GM12874 (cell line): ENCODE measurements around the gene NDUFC2.

Source experiments
- TF ChIP-seq, protein P1 (sequence below): IDR thresholded peaks from 2 replicates; pipeline ENCODE4 v1.5.1; 2011; ENCODE audit warnings: low read depth, mild to moderate bottlenecking, control low read depth, low read length, moderate library complexity; ENCODE audit not compliant: insufficient read depth

NDUFC2 gene

DNA sequence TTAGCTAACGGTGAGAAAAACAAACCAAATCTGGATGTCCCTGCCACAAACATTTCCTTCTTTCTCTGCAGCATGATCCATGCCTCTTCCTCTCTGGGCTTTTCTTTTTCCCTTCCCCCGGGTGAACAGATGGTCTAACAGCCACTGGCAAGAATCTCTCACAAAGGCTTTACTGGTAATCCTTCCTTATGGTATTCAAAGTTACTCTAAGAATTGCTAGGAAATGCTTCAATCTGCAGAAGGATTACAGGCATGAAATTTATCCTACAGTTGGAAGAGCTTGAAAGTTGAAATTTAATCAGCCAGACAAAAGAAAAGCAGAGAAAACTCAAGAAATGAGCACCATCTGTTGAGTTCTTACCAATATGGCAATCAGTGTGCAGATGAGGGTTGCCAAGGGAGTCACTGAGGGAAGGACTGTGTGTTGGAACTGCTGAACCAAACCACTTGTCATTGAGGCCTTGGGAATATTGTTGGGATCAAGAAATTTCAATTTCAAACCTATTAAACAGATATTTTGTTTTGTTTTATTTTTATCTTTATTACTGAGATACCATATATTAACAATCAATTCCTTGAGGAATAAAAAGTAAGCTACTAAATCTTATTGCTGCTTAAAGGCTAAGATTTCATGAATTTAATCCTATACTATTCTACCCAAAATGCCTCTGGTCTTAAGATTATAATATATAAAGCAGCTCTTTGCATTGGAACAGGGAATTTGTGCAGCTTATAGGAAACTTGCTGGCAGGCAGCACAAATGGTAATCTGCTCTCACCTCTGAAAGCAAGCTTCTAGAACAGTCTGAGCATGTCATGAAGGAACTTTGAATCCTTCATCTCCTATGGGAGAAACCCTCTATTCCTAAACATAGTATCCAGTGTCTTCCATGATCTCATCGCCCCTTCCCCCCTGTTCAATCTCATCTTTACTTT is 29.7 kb upstream of the NDUFC2 start:
- TF ChIP-seq, protein P1, sequence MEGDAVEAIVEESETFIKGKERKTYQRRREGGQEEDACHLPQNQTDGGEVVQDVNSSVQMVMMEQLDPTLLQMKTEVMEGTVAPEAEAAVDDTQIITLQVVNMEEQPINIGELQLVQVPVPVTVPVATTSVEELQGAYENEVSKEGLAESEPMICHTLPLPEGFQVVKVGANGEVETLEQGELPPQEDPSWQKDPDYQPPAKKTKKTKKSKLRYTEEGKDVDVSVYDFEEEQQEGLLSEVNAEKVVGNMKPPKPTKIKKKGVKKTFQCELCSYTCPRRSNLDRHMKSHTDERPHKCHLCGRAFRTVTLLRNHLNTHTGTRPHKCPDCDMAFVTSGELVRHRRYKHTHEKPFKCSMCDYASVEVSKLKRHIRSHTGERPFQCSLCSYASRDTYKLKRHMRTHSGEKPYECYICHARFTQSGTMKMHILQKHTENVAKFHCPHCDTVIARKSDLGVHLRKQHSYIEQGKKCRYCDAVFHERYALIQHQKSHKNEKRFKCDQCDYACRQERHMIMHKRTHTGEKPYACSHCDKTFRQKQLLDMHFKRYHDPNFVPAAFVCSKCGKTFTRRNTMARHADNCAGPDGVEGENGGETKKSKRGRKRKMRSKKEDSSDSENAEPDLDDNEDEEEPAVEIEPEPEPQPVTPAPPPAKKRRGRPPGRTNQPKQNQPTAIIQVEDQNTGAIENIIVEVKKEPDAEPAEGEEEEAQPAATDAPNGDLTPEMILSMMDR, result no peak

DNA sequence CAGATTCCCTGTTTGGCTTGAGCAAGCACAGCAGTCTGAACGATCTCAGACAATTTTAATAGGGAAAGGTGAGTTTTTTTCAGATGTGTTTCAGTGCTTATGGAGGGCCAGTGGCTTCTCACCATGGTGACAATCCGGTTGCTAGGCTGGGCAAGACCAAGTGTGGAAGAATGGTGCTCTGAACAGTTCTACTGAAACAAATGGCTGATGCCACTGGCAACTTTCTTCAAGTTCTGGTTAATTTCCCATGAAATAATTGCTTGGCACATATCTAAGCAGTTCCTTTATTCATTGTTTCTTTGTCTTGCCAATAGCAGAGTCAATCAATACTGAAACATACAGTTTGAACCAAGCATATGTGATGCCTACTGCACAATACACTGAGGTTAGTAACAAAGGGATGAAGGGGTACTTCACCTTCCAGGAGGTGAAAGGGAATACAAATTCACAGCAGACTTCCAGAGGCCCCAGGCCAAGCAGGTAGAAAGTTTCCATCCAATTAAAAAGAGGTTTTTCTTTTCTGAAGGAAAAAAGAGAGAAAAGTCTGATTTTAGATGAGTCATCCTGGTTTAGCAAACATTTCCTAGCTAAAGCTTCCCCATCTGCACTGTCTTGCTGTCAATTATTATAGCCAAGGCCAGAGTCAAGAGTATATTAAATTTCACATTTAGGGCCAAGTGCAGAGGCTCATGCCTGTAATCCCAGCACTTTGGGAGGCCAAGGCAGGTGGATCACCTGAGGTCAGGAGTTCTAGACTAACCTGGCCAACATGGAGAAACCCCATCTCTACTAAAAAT is 21.2 kb upstream of the NDUFC2 start:
- TF ChIP-seq, protein P1, result no peak

DNA sequence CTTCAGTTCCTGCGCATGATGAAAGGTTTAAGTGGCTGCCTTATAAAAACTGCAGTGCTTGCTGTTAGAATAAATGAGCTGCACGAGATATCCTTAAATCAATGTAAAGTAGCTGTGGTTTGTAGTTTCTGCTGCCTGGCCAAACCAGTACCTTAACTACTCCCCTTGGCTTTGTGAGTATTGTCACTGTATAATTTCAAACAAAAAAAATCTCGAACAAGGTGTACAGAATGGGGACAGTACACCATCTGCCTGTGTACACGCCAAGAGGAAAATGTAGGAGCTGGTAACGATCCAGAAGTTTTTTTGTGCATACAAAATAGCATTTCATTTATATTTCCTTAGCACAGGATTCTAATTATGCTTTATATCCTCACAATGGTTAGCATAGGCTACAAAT is 20.6 kb upstream of the NDUFC2 start:
- TF ChIP-seq, protein P1, result no peak

DNA sequence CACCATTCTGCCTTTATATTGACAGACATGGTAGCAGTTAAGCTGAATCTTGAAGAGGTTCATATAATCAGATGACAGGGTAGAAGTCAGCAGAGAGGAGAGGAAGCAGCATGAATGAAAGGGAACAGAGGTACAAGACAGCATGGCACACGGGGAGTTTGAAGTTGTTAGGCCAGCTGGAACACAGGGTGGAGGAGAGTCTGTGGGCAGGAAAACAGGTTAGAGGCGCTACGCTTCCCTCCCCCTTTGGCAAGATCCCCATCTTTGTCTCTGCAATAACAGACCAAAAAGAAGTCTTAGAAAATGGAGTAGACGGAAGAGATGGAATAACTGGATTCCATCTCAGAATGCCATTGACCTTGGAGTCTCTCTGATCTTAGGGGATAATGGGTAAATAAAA is 20.0 kb upstream of the NDUFC2 start:
- TF ChIP-seq, protein P1, result no peak

DNA sequence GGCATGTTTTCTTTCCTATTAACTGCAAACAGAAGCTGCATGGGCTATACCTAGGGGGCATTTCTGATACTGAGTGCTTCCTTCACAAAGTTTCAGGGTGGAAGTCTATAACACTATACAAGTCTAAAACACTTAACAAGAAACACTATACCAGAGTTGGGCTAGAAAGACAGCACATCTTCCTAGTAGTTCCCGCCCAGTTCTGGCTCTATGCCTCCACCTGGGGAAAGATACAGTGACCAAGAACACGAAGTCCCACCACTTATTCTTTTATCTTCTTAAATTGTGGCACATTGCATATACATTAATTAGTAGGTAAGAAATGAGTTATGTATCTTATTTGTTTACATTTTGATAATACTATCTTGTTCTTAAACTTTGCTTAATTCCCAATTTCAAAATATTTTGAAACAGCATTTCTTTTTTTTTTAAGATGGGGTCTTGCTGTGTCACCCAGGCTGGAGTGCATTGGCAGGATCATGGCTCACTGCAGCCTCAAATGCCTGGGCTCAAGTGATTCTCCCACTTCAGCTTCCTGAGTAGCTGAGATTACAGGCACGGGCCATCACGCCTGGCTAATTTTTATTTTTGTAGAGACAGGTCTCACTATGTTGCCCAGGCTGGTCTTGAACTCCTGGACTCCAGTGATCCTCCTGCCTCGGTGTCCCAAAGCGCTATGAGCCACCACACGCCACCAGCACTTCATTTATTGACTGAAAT is 18.2 kb upstream of the NDUFC2 start:
- TF ChIP-seq, protein P1, result no peak

DNA sequence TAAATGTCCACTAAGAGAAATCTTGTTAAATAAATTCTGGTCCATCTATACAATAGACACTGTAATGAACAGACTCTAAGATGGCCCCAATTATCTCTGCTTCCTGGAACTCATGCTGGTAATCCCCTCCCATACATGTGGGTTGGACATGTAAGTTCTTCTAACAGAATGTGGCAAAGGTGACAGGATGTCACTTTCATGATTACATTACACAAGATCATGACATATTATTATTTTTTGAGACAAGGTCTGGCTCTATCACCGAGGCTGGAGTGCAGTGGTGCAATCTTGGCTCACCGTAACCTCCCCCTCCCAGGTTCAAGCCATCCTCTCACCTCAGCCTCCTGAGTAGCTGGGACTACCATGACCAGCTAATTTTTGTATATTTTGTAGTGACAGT is 14.6 kb upstream of the NDUFC2 start:
- TF ChIP-seq, protein P1, result no peak

DNA sequence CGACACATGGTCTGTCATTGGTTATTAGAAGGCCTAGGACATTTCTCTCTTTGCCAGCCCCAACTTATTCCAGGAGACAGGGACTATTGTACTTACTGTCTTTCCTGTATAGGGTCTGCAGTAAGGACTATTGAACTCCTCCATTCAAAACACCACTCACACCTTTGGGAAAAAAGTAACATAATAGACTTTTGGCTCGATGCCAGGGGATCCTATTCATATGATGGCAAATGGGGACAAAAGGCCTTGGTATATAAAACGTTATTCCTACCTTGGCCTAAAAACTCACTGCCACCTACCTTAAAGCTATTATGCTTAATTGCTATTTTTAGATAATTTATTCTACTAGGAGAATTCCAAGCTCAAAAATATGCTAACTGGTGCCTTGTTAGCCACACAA is 6.3 kb upstream of the NDUFC2 start:
- TF ChIP-seq, protein P1, result no peak
